Activated naive CD8-positive, alpha-beta T cell (primary cell): ENCODE measurements around the gene LCMT1.
A peak's percentile ranks its signal among the peaks of the same experiment; 100 is the strongest.
"Not testable (repeated sequence)": the region's sequence is repeated elsewhere in the genome, so short reads cannot be mapped to it uniquely, and the experiment has no call there.

Experiments used
- H3K27ac Mint-ChIP-seq: one replicate; pipeline ENCODE4 v1.8.0; 2021; ENCODE audit warnings: mixed read lengths
- H3K27me3 Mint-ChIP-seq: one replicate; pipeline ENCODE4 v1.8.0; 2021; ENCODE audit warnings: mixed read lengths
- H3K36me3 Mint-ChIP-seq: one replicate; pipeline ENCODE4 v1.8.0; 2021; ENCODE audit warnings: mixed read lengths
- H3K4me1 Mint-ChIP-seq: one replicate; pipeline ENCODE4 v1.8.0; 2021; ENCODE audit warnings: low read depth, mixed read lengths
- H3K4me3 Mint-ChIP-seq: one replicate; pipeline ENCODE4 v1.8.0; 2021; ENCODE audit warnings: mild to moderate bottlenecking, mixed read lengths
- H3K9me3 Mint-ChIP-seq: one replicate; pipeline ENCODE4 v1.8.0; 2021; ENCODE audit warnings: low read depth, mixed read lengths

Gene LCMT1

DNA sequence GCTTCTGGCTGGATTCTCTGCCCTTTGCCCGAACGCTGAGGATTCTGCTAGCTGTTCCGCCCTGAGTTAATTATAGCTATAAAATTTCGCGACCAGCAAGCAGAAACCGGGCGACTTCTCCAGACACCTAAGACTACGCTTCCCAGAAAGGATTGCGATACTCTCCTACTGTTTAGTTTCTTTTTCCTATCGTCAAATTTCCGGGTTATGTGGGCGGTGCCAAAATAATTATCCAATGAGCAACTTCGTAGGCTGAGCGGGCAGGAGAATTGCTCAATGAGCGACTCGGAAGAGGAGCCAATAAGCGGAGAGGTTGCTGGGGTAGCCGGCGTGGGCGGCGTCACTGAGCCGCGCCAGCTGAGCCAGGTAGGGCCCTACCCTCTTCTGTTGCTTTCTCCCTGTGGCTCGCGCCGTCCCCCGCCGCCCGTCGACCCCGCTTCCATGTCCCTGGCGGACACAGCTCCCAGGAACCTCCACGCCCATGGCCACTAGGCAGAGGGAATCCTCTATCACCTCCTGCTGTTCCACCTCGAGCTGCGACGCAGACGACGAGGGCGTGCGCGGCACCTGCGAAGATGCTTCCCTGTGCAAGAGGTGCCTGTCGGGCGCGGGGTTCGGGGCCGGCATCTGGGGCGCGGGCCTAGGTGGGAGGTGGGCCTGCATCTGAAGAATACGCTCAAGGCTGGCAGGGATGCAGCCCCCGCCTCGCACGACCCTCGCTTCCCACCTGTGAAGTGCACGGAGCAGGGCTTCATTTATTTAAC is at the start of gene LCMT1:
TSS of gene LCMT1 (plus strand) at position 340 of the 764 bp plus-strand sequence. CDS start at position 482, 142 bp downstream.
- Mint-ChIP-seq H3K27me3 (no peaks in the 10 kb centered on the region), H3K36me3 (peaks cover 4% of the 10 kb centered on the region), H3K4me3 (peak within 1 kb of the TSS; percentile 97), H3K4me1 (peaks cover 57% of the 10 kb centered on the region), H3K27ac (peak within 1 kb of the TSS; percentile 98), H3K9me3 (no peaks in the 10 kb centered on the region)

DNA sequence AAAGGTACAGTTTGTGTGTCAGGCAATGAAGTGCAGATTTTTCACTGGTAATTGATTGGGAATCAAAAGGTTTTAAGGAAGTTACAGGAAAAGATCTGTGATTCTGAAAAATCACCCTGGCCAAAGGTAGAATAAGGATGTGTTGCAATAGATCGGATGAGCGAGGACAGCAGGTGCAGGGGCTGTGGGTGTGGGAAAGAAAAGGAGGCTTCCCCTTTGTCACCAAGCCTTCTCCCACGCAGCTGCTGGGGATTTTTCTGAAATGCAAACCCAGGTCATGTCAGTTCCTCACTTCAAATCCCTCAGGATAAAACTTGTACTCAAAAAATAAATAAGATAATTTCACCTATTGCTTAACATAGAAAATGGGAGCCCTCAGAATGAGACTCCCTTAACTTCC is 48.4 kb upstream of the LCMT1 start:
- no peaks in the 10 kb centered on the region for H3K36me3 Mint-ChIP-seq
- peak overlapping the region; percentile 73 for H3K27ac Mint-ChIP-seq
- peak overlapping the region; percentile 45 for H3K4me3 Mint-ChIP-seq
- no peaks in the 10 kb centered on the region for H3K9me3 Mint-ChIP-seq
- peaks cover 64% of the 10 kb centered on the region for H3K4me1 Mint-ChIP-seq
- no peaks in the 10 kb centered on the region for H3K27me3 Mint-ChIP-seq

DNA sequence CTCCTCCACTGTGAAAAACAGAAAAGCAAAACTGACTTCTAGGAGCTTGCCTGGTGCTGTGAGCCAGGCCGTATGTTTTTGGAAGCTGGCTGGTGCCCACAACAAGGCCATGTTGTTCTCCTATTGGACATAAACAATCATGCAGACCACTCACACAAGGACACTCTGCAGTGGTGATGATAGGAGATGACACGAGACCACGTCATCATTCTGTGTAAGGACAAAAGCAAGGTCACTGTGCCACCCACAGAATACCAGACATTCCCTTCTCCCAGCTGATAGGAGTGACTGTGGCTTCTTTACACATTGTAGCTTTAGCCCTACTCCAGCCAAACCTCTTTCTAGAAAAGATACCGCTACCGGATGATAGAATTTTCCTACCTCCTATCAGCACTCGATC is 47.7 kb upstream of the LCMT1 start:
- Mint-ChIP-seq H3K9me3 (no peaks in the 10 kb centered on the region), H3K4me1 (peaks cover 65% of the 10 kb centered on the region), H3K27me3 (no peaks in the 10 kb centered on the region), H3K36me3 (no peaks in the 10 kb centered on the region), H3K27ac (peak overlapping the region; percentile 73), H3K4me3 (peak overlapping the region; percentile 30)

DNA sequence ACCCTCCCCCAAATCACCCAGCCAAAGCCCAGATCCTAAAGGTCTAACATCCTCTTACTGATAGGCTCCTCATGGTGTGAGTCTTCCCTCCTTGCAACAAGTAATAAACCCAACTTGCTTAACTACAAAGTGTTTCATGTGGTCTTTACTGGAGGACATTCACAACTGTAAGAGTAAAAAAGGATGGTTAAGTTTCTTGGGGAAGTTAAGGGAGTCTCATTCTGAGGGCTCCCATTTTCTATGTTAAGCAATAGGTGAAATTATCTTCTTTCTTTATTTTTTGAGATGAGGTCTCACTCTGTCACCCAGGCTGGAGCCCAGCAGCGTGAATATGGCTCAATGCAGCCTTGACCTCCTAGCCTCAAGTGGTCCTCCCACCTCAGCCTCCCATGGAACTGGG is 47.3 kb upstream of the LCMT1 start:
- not testable (repeated sequence) for H3K4me3 Mint-ChIP-seq, H3K9me3 Mint-ChIP-seq, H3K27me3 Mint-ChIP-seq, H3K36me3 Mint-ChIP-seq
- Mint-ChIP-seq H3K4me1 (peaks cover 65% of the 10 kb centered on the region), H3K27ac (peak overlapping the region; percentile 73)

DNA sequence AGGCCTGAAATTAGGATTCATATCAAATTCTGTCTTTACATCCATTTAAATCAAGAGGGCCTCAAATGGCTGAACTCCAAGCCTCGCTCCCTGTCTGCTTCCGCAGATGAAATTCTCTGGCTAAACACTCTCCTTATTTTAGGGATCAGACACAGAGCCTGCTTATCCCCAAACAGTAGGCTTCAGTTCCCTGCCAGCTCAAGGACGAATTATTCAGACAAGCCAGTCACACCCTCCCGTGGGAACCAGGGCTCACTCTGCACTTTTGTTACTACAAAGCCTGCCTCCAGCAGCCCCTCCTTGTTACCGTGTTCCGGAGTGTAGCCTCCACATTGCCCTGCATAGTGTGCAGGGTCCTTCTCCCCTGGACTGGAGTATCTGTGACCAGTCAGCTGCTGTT is 46.6 kb upstream of the LCMT1 start:
- no peak overlapping the region for H3K4me3 Mint-ChIP-seq
- H3K4me1 Mint-ChIP-seq = peaks cover 68% of the 10 kb centered on the region
- no peaks in the 10 kb centered on the region for H3K36me3 Mint-ChIP-seq
- H3K27ac Mint-ChIP-seq = no peak overlapping the region
- no peaks in the 10 kb centered on the region for H3K27me3 Mint-ChIP-seq
- no peaks in the 10 kb centered on the region for H3K9me3 Mint-ChIP-seq

DNA sequence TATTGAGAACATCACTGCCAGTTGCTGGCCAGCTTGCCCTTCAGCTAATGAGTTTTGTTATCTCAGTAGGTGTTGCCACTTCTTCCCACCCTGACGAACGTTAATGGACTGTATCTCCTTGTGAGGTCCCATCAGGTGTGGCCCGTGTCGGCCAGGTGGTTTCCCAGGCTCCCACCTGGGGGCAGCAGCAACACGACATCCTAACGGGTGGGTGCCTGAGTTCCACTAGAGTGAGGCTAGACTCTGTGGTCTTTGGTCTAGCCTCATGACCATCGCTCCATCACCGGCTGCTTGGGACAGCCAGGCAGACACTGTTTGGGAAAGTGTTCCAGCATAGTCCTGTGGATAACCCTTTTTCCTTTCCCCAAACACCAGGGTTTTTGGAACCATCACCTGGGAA is 45.6 kb upstream of the LCMT1 start:
- Mint-ChIP-seq H3K4me1 (peaks cover 59% of the 10 kb centered on the region), H3K27ac (peak overlapping the region; percentile 81), H3K9me3 (no peaks in the 10 kb centered on the region), H3K27me3 (no peaks in the 10 kb centered on the region), H3K36me3 (no peaks in the 10 kb centered on the region), H3K4me3 (no peak overlapping the region)

DNA sequence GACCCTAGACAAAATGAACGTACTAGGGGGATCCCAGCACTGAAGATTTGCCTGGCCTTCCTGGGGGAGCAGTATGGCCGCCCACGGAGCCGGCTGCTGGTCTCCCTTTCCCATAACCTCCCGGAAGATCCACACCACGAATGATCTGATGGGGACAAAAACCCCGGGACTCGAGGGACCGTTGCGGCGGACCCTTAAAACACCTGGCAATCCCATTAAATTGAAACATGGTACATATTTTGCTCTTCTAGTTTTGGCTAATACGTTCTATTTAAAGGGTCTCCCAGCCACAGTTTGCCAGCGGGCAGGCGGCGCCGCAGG is 45.2 kb upstream of the LCMT1 start:
- H3K36me3 Mint-ChIP-seq = no peaks in the 10 kb centered on the region
- H3K4me3 Mint-ChIP-seq = peak overlapping the region; percentile 81
- H3K9me3 Mint-ChIP-seq = no peaks in the 10 kb centered on the region
- peaks cover 54% of the 10 kb centered on the region for H3K4me1 Mint-ChIP-seq
- H3K27ac Mint-ChIP-seq = peak overlapping the region; percentile 81
- H3K27me3 Mint-ChIP-seq = no peaks in the 10 kb centered on the region

DNA sequence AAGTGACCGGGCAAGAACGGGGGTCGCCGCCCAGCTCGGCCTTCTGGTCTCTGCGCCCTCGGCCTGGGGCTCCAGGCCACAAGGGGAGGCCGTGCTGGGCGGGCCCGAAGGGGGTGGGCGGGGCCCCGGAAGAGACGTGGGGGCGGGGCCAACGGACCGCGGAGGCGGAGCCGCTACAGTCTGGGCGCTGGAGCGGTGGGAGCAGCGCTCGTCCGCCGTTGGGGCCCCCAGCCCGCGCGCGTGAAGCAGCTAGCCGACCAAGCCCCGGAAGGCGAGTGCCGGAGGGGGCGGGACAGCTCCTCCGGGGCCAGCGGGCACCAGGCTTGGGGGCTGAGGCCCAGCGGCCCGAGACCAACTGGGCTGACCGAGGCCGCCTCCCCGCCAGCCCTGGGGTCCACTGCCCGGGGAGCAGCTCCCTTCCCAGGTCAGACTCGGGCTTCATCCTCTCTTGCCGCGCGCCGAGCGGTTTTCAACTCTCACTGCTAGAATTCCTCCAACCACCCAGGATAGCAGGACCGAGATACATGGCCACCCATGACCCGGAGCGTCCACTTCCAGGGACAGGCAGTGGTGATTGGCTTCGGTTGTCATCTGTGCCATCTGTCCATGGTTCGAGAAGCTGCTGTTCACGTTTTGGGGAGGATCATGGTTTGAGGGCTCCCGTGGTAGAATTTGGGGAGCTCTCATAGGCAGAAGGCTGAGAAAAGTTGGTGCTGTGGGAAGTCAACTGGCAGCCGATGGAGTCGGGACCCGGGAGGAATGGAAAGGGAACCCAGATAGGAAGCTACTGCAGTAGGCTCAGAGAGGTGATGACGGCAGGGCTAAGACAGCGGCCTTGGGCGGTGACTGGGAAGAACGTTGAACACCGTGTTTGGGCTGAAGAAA is 44.6 kb upstream of the LCMT1 start:
- Mint-ChIP-seq H3K9me3 (no peaks in the 10 kb centered on the region), H3K27me3 (no peaks in the 10 kb centered on the region), H3K4me3 (peak overlapping the region; percentile 88), H3K36me3 (no peaks in the 10 kb centered on the region), H3K27ac (peak overlapping the region; percentile 91), H3K4me1 (peaks cover 48% of the 10 kb centered on the region)

DNA sequence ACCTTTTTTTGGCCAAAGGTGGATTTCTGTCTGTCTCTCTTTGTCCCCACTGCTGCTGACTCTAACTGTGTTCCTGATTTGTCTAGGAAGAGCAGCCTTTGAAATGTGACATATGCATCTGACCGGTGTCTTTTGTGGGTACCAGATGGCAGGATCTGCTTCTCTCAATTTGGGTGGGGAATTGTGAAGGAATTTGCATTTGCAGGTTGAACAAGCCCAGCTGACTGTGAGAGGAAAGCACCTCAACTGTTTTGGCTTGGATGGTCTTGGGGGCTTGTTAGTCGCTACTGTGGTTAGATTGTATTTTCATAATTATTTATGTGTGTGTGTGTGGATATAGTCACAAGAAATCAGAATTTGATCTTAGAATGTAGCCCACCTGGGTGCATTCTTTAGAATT is 37.7 kb upstream of the LCMT1 start:
- Mint-ChIP-seq H3K9me3 (no peaks in the 10 kb centered on the region), H3K4me1 (peaks cover 3% of the 10 kb centered on the region), H3K4me3 (no peak overlapping the region), H3K27ac (no peak overlapping the region), H3K27me3 (no peaks in the 10 kb centered on the region), H3K36me3 (no peaks in the 10 kb centered on the region)

DNA sequence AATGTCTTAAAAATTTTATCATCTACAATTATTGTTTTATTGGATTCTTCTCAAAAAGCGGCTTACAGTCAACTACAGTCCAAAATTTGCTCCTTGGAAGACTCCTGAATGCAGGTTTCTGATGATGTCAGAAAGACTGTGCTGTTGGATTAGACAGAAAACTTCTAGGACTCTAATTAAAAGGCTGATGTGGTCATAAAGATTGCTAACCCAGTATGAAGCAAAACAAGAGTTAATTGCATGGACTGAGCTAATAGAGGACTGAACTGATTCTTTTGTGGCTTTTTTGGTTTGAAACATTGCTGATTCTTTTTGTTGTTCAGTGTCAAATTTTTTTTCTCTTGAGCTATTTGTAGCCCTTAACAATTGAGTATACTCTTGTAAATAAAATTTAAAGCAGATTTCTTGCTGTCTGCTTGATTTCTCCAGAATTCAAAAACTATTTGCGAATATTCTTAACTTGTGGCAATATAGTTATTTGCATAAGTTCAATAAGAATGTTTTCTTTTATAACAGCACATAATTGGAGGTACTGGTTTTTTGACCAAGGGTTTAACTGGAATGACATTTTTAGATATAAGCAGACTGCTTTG is 33.1 kb upstream of the LCMT1 start:
- H3K27ac Mint-ChIP-seq = no peak overlapping the region

DNA sequence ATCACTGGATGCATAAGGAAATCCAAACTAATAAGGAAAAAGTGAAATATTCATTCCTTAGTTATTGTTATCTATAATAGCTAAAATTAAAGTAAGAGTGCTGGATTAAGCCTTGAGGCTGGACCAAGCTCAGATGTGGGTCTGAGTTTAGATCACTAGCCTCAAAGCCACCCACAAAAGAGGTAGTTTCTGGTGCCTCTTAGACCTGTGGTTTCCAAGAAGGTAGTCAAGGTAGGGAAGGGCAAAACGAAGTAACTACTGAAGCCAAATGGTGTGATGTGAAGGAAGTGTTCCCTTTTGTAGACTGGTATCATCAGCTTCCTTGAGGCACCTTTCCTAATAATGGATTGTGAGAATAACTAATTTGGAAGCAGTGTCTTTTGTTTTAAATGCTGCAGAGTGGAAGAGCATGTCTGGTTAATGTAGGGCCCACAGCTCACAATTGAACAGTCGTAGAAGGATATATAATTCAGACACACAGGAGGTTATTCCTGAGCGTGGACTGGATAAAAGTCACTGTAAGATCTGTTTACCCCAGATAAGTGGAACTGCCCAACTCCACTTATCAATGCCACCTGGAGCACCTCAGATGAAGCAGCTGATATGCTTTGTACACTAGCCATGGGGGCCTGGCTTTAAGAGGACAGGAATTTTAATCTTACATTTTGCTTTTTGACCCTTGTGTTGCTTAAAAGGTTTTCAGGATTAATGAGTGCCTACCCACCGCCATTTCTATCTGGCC is 31.7 kb upstream of the LCMT1 start:
- no peaks in the 10 kb centered on the region for H3K4me1 Mint-ChIP-seq
- H3K9me3 Mint-ChIP-seq = no peaks in the 10 kb centered on the region
- no peaks in the 10 kb centered on the region for H3K27me3 Mint-ChIP-seq
- no peak overlapping the region for H3K27ac Mint-ChIP-seq
- H3K36me3 Mint-ChIP-seq = peaks cover 2% of the 10 kb centered on the region
- no peak overlapping the region for H3K4me3 Mint-ChIP-seq

More for the DNA sequence above, 33.1 kb upstream of the LCMT1 start:
- Mint-ChIP-seq H3K9me3 (no peaks in the 10 kb centered on the region), H3K4me3 (no peak overlapping the region), H3K27me3 (no peaks in the 10 kb centered on the region), H3K4me1 (no peaks in the 10 kb centered on the region), H3K36me3 (peaks cover 2% of the 10 kb centered on the region)

DNA sequence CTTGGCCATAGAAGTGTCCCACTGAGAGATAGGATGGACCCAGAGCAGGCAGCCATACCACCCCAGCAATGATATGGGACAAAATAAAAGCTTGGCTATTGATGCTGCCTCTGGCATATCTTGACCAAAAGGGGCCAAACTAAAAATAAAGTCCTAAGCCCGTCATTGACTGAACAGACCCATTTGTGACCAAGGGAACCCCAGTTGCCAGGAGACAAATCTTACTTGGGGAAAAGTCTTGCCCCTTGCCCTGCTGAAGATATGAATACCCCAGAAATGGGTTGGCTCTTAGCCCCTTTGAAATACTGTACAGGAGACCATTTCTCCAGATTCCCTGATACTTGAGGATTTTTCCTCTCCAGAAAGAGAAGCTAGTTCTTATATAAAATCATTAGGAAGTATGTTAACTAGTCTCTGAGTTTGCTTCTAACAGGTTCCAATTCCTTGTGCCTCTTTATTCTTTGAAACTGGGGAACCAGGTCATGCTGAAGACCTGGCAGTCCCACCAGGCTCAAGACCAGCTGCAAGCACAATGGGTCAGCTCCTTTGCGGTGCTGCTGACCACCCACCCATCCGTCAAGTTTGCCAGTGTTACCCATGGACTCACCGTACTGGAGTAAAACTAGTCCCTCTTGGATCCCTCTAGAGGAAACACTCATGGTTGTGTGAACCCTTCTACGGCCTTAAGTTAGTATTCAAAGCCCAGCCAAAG is 31.0 kb upstream of the LCMT1 start:
- H3K27me3 Mint-ChIP-seq = no peaks in the 10 kb centered on the region
- peaks cover 2% of the 10 kb centered on the region for H3K36me3 Mint-ChIP-seq
- H3K4me1 Mint-ChIP-seq = no peaks in the 10 kb centered on the region
- no peaks in the 10 kb centered on the region for H3K9me3 Mint-ChIP-seq
- no peak overlapping the region for H3K4me3 Mint-ChIP-seq
- H3K27ac Mint-ChIP-seq = no peak overlapping the region

DNA sequence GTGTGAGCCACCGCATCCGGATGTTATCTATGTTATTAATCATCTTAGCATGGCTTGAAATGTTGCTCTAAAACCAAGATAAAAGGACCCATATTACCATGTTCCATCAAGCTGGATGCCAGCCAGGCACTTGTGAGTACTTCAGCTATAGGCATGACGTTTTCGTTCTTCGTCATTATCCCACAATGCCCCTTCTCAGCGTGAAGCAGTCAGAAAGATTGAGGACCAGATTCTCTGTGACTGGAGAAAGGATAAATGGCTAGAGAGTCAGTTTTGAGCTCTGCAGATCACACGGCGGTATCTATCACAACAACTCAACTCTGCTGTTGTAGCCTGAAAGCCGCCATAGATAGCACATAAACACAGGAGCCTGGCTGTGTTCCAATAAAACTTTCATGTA is 29.8 kb upstream of the LCMT1 start:
- no peak overlapping the region for H3K4me3 Mint-ChIP-seq
- H3K27ac Mint-ChIP-seq = no peak overlapping the region
- H3K9me3 Mint-ChIP-seq = no peaks in the 10 kb centered on the region
- peaks cover 7% of the 10 kb centered on the region for H3K36me3 Mint-ChIP-seq
- no peaks in the 10 kb centered on the region for H3K4me1 Mint-ChIP-seq
- no peaks in the 10 kb centered on the region for H3K27me3 Mint-ChIP-seq

DNA sequence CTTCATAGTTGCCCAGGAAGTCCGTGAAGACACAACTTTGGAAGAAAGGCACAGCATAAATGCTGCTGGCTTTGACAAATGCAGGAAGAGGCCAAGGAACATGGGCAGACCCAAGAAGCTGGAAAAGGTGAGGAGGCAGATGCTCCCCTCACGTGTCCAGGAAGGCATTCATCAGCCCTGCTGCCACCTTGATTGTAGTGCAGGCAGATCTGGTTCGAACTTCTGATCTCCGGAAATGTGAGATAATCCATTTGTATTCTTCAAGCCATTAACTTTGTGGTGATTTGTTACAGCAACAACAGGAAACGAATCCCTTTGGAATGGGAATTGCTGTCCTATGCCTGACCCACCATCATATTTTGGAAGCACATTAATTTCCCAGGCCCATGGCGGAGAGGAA is 28.5 kb upstream of the LCMT1 start:
- Mint-ChIP-seq H3K27me3 (no peaks in the 10 kb centered on the region), H3K4me3 (no peak overlapping the region), H3K36me3 (peaks cover 9% of the 10 kb centered on the region), H3K27ac (no peak overlapping the region), H3K4me1 (no peaks in the 10 kb centered on the region), H3K9me3 (no peaks in the 10 kb centered on the region)
